Stimulated activated CD4-positive, alpha-beta T cell treated with anti-CD3 and anti-CD28 coated beads, Interleukin-1b, Interleukin-23, amount 100 ng/mL, for 24 hours (primary cell): ENCODE data around the gene GPR183.

Experiments
- DNase-seq, 4 experiments: peaks; one replicate each; pipeline ENCODE4 v3.0.0-alpha.2; 2020; ENCODE audit warnings: low read depth in 4 of 4, low spot score in 1 of 4

The GPR183 gene

DNA sequence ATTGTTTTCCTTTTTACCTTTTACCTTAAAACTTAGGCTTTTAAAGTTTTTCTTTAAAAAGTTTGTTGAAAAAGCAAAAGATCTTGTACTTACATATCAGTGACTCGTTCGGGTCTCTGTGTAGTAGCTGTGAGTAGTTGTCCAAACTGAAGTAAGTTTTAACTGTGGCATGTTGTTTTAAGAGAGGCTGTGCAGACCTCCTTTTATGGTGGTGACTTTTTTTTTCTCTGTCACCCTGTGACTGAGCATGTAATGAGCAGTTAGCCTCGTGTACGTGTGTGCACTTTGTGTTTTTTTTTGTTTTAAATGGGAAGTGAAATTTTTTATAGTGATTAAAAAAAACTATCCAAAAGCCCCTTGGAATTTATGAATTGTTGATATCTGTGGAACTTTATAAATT, at the start of gene GPR183:
Gene GPR183, minus strand, starts transcription at position 153 of the 400 bp plus-strand sequence. CDS start 11,254 bp downstream, outside the sequence.
- DNase-seq = no peak

- no peak for DNase-seq
These were observed 49.3 kb upstream of the GPR183 start for GRCh38 chr13:99356262-99357091.

- no peak for DNase-seq
These were observed 48.7 kb upstream of the GPR183 start for GRCh38 chr13:99356012-99356261.

DNA sequence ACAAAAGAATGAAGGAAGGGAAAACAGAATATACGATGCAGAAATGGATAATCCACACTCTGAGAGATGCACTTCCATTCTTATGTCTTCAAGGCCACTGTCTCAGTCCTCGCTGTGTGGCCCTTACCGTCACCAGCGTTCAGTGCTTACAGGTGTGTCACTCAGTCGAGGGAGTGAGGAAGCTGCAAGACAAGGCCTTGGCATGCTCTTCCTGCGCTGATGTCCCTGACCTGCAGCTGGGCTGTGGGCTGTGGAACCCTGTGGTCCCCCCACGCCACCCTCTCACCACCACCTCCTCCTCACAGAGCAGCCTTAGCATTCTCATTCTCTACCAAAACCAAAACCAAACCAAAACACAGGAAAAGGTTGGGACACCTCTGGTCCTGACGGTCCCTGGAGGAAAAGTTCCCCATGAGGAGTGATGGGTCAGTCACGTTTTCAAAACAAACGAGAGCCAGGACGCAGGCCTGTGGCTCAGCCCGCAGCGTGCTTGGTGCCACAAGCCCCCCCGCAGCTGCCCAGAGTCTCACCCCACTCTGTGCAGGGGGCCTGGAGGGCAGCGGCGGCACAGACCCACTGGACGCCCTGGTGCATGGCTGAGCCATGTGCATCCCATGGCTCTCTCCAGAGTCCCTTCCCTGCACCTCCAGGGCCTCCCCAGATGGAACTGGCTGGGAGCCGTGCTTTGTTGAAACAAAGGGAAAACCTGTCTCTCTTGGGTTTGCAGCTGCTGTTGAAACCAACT, 48.2 kb upstream of the GPR183 start:
- DNase-seq = no peak

- no peak for DNase-seq
These were observed 47.3 kb upstream of the GPR183 start for GRCh38 chr13:99354371-99354951.

DNA sequence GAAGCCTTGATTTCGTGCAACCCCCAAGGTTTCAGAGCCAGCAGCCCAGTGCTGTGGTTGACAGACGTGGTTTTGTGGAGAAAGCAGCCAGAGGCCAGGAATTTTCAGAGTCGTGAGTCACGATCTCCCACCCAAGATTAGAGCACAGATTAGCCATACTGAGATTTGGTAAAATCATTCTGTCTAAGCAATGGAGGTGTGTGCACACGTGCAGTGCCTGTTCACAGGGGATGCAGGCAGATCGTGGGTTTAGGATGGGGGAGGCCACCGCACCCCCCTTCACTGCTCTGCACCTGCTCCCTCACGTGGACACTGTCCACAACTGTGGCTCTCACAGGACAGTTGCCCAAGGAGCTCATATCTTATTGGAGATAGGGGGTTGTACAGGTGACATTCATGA, 46.6 kb upstream of the GPR183 start:
- no peak for DNase-seq

DNA sequence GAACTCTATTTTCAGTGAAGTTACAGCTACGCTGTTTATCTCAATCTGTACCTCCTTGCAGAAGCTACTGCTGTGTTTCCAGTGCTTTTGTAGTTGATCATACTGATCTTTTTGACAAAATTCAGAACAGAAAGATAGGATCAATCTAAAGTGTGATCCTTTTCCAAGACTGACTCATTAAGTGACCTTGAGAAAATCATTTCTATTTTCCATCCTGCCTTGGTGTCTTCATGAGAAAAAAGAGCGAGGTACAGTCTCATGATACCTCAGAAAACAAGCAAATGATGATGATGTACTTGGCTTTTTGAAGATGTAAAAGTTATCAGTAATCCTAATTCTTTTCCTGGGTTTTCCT, 46.0 kb upstream of the GPR183 start:
- no peak for DNase-seq

DNA sequence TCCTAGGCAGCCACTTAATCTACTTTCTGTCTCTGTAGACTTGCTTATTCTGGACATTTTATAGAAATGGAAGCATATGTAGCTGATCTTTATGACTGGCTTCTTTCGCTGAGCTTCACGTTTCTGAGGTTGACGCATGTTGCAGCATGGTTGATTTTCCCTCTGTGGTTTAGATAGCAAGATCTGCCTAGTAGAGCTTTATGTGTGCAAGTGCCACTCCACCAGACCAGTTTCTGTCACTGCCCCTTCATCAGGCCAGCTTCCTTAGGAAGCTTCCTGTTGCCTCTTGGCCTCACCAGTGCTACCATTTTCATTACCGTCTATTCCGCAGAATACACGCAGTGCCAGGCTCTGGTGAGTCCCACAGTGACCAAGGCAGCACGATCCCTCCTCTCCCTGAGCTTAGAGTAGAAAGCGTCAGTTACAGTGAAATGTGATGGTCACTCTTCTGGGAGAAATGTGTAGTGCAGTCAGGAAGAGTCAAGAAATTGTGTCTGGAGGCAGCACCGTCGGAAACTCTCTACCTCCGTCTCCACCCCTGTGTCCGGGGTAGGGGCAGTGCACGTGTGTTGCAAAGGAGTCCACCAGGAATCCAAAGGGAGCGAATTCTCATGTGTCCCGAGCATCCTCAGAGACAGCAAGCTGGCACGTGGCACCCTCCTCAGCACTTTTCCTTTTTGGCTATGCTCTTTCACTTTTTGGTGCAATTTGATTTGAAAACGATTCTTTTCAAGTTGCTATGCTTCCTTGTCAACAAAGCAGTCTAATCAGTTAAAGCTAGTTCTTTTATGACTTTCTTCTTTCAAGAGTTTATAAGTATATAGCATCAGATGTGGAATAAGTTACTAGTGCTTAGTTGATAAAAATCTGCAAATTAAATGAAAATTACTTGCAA, 45.4 kb upstream of the GPR183 start:
- no peak for DNase-seq

DNA sequence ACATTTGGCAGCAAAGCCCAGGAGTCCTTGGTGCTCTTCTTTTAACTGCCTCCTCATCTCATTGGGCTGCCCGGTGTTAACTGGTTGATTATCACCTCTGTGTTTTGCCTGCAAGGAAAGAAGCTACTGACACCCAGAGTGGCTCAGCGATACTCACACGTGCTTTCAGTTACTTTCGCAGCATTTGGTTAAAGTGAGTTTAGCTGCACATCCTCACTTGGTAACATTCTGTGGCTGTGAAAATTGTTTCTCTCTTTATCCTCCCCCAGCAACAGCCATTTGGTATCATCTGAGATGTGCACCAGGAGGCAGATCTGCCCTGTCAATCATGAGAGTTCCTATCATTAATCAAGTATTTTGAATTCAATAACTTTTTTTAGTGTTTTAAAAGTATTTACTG, 44.6 kb upstream of the GPR183 start:
- DNase-seq = no peak

DNA sequence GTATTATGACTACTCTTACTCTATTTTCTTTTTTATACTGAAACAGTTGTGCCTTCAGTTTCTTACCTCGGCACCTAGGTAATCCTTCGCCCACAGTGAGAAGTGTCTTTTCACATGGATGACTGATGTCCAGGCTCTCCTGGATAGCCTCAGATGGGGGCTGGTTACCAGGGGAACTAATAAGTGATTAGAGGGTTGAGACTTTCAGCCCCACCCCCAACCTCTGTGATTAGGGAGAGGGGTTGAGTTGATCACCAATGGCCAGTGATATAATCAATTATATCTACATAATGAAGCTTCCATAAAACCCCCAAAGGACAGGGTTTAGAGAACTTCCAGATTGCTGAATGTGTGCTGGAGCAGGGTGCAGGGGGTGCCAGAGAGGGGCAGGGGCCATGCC, 43.0 kb upstream of the GPR183 start:
- no peak for DNase-seq

DNA sequence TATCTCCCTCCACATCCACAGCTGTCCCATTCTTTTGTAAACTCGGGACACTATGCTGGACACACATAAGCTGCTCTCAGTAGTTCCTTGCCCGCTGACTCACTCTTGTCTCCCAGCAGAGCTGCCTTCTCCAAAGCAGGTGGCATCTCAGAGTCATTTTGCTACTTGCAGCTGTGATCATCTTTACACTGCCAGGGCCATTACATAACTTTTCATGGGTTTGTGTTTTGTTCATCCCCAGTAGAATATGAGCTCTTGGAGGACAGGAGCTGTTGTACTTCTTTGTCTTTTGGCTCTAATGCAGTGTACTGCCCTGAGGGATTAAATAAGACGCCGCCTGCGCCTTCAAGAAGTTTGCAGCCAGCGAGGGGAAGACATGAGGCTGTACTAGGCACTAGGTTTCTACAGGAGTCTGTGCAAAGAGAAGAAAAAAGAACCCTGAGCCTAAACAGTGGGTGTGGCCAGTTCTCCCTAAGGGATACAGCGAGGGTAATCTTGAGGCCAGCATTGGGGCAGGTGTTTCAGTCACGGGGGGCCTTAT, 40.8 kb upstream of the GPR183 start:
- DNase-seq = no peak

DNA sequence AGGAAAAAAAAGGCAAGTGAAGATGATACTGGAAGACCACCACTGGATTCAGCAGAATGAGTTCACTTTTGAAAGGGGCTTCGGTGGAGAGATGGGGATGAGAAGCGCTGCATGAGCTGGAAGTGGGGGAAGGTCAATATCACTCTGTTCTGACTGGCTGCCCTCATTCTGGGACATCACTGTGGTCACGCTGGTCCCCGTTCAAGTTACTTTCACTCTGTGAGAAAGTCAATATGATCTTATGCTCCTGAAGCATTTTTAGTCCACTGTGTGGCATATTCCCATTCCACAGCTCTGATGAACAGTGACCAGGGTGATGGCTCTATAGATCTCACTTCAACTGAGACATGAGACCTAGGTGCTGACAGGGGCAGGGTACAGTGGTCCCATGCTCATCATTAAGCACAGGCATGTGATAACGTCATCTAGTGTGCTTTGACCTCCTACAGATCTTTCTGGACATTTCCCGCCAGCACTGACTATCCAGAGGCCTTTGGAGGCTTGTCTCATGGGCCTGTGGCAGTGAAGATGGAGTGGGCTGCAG, 40.2 kb upstream of the GPR183 start:
- no peak for DNase-seq

DNA sequence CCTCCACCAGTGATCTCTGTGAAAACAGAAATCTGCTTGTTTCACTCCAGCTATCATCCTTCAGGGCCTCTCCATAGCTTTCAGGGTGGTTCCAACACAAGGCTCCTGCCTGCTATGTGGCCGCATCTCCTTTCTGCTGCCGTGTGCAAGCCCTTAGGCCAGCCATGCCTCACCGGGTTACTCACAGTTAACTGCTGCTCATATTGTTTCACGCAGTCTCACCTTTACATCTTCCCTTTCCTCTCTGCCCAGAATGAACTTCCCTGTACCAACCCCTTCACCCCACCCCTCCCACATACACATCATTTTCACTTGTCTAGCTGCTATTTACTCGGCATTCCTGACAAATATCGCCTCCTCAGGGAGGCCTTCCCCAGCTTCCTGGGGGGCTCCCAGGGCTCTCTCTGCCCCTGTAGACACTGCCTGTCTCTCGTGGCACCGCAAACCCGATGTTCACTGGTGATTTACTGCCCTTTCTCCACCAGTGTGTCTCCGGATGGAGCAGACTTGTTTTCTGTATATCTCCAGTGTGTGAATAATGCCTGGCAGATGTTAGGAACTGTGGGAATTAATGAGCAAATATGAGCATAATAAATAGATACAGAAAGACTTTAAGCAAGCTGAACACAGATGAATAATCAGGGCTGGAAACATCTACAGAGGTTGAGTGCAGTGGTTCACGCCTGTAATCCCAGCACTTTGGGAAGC, 39.3 kb upstream of the GPR183 start:
- no peak for DNase-seq

- no peak for DNase-seq
These were observed 38.1 kb upstream of the GPR183 start for GRCh38 chr13:99345345-99345744.

DNA sequence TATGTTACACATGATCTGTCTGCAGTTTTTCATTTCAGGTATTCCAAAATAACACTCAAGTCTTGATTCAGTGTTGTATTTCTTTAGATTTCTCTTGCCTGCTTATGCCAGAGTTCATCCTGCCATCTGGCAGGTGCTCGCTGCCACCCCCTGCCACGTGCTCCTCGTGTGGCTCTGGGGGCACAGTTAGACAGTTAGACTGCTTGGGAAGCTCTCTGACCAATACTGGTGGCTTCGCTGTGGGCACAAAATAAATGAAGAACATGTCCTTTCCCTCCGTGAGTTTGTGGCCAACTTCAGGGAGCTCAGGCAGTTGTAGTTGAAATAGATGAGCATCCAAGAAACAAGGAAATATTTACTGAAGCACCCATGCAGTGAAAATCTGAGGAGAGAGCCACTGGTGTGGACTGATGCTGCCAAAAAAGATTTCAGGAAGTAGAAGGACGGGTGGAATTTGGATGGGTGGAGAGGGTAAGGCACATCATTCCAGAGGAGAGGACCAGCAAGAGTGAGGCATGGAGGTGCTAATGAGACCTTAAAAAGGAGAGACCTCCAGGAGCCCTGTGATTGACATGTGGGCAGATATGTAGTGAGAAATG, 37.5 kb upstream of the GPR183 start:
- DNase-seq = no peak

- no peak for DNase-seq
These were observed 35.6 kb upstream of the GPR183 start for GRCh38 chr13:99342723-99343315.

DNA sequence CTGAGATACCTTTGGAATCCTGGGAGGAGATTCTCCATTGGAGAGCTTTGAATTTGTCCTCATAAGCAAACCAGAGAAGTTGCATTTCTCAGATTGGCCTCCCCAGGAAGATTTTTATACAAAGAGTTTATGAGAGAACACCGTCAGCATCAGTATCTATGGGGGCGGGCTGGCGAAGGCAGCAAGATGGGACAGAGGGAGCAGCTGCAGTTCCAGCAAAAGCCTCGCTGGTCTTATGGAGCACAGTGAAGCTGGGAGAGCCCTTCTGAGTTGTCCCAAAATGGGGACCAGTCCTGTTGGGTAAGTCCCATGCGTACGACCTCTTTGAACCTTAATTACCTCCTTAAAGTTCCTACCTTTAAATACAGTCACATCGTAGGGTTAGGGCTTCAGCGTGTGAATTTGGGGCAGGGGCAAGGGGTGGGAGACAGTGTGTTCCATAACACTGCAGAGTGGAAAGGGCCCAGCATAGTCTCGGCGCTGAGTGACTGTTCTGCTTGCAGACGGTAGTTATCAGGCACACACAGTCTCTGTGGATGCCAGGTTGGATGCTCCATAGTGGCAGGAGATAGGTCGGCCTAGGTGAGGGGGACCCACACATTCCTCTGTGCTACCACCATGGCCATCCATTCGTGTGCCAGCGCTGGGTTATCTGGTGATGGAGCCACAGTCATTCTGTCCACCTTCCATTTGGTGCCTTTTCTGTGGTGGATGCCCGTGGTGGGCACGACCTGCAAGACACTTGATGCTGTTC, 34.9 kb upstream of the GPR183 start:
- DNase-seq = no peak

- no peak for DNase-seq
These were observed 33.4 kb upstream of the GPR183 start for GRCh38 chr13:99340638-99341037.
